Globus pallidus (tissue), 1 donor: ENCODE results near the gene OLIG2.

Experiments
- DNase-seq: peaks from one replicate; pipeline ENCODE4 v3.0.0-alpha.2; 2015; ENCODE audit warnings: low spot score

The OLIG2 gene

DNA sequence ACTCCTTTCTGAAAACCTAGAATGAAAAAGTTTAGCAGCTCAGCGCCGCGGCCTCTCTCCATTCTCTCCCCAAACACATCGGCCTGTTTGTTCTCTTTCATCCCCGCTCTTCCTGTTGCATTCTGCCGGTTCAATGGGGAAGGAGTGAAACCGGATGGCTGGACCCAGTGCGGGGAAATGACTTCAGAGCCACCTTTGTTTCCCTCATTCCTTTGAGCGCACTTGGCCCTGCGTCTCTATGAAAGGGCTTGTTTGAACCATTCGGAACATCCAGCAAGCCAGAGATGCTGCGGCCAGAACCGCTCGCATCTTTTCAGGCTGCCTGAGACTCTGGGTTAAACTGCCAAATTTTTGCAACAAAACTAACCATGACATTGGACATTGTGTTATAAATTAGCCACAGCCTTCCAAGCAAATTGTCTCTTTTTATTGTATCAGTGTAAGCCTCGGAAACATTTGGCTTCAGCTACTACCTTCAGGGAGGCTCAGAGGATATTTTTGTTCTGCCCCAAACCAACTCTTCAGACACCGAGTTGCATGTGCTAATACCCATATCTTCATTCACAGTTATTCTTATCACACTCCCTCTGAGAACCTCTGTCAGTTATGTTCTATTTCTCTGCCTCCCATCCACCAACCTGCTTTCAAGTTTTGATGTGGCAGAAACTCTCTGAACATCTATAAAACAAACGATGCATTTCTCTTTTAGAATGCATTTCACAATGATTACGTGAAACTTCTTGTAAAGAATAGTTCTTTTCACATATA lies 39.1 kb downstream of the OLIG2 start:
- peak; percentile 81 for DNase-seq

DNA sequence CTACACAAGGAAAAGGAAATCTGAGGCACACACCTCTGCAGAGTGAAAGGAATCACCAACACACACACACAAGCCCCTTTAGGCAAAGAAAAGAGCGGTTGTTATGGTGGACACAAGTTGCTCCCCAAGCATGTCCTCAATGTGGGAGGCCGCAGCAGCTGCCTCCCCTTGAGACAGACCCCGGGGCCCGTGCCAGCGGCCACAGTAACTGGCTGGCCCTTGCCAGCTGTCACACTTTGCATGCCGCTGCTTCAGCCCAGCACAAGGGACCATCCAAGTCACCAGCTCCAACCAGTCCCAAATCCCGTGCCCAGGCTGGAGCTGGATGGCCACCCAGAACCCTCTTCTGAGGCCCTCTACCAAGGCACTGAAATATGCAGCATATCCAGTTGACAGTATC lies 41.3 kb downstream of the OLIG2 start:
- DNase-seq: no peak

DNA sequence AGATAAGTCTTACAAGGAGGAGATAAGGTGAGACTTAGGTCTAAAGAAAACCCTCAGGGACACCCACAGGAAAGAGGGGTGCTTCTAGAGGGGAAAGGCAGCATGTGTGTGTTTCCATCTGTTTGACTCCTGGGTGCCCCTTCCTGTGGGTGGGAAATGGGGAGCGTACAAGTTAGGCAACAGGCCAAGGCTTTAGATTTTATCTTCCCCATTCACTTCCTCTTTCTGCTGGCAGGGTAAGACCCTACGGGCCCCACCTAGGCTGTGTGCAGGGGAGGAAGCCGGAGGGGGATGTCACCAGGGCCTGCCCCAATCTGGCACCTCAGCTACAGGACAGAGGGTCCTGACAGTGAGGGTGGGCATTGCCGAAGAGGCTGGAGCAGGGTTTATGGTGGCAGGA lies 41.7 kb downstream of the OLIG2 start:
- no peak for DNase-seq

DNA sequence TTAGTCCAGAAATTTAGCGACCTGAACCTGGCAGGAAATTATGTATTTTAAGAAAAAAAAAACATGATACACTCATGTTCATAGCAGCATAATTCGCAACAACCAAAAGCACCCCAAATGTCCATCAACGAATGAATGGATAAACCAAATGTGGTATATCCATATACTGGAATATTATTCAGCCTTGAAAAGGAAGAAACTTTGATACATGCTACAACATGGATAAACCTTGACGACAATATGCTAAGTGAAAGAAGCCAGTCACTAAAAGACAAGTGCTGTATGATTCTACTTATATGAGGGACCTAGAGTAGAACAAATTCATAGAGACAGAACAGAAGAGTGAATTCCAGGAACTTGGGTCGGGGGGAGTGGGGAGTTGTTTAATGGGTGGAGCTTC lies 43.5 kb downstream of the OLIG2 start:
- no peak for DNase-seq

- DNase-seq: no peak
These were observed 43.9 kb downstream of the OLIG2 start for GRCh38 chr21:33069645-33069993.

DNA sequence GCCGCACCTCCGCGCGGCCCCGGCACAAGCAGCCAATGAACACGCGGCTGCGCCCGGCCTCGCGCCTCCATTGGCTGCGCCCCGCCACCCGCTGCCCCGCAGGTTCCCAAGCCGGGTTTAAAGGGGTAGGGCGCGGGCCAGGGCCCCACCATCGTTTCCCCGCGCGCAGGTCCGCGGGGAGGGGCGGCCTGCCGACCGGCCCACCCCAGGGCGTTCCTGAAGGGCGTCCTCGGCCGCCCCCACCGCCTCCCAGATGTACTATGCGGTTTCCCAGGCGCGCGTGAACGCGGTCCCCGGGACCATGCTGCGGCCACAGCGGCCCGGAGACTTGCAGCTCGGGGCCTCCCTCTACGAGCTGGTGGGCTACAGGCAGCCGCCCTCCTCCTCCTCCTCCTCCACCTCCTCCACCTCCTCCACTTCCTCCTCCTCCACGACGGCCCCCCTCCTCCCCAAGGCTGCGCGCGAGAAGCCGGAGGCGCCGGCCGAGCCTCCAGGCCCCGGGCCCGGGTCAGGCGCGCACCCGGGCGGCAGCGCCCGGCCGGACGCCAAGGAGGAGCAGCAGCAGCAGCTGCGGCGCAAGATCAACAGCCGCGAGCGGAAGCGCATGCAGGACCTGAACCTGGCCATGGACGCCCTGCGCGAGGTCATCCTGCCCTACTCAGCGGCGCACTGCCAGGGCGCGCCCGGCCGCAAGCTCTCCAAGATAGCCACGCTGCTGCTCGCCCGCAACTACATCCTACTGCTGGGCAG lies 44.4 kb downstream of the OLIG2 start, which contains the start of gene OLIG1:
Gene OLIG1, plus strand, starts transcription at position 148 of the 750 bp plus-strand sequence. Its CDS starts 106 bp downstream, at position 254.
- peak; percentile 86 for DNase-seq

DNA sequence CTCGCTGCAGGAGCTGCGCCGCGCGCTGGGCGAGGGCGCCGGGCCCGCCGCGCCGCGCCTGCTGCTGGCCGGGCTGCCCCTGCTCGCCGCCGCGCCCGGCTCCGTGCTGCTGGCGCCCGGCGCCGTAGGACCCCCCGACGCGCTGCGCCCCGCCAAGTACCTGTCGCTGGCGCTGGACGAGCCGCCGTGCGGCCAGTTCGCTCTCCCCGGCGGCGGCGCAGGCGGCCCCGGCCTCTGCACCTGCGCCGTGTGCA lies 44.9 kb downstream of the OLIG2 start:
- no peak for DNase-seq

- DNase-seq: no peak
These were observed 45.4 kb downstream of the OLIG2 start for GRCh38 chr21:33070998-33071769.

DNA sequence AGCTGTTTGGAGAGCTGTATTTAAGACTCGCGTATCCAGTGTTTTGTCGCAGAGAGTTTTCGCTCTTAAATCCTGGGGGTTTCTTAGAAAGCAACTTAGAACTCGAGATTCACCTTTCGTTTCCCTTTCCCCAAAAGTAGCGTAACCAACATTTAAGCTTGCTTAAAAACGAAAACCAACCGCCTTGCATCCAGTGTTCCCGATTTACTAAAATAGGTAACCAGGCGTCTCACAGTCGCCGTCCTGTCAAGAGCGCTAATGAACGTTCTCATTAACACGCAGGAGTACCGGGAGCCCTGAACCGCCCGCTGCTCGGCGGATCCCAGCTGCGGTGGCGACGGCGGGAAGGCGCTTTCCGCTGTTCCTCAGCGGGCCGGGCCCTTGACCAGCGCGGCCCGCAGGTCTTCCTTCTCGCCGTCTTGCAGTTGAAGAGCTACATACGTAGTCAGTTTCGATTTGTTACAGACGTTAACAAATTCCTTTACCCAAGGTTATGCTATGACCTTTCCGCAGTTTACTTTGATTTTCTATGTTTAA lies 46.1 kb downstream of the OLIG2 start:
- no peak for DNase-seq

DNA sequence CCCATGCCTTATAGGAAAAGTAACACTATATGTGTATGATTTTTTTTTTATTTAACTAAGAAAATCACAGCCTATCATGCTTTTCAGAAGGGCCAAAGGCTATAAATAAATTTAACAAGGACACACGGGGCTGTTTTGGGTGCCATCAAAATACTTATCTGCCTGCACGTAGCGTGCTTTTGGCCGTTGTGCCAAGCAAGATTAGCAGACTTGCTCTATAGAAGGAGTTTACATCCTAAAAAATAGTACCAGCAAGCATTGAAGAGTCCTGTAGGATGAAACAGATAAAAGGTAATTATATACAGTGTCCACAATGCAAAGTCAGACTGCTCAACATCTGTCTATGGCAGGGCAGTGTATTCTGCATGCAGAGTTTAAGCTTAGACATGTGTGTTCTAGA lies 47.9 kb downstream of the OLIG2 start:
- DNase-seq: no peak

GRCh38 chr21:33075128-33075527 lies 49.4 kb downstream of the OLIG2 start:
- DNase-seq: no peak

- DNase-seq: no peak
These were observed 50.0 kb downstream of the OLIG2 start for GRCh38 chr21:33075596-33076195.

- no peak for DNase-seq
These were observed 51.0 kb downstream of the OLIG2 start for GRCh38 chr21:33076600-33077329.
